ENCODE measurements around the gene WDR54.
A peak's percentile ranks its signal among the peaks of the same experiment; 100 is the strongest.
"Not testable (repeated sequence)": the region's sequence is repeated elsewhere in the genome, so short reads cannot be mapped to it uniquely, and the experiment has no call there.

The WDR54 gene

GRCh38 chr2:74429487-74430451 lies 8.2 kb downstream of the WDR54 start:
- DNase-seq (ENCODE audit: low read depth in 2 of 2): no peak

DNA sequence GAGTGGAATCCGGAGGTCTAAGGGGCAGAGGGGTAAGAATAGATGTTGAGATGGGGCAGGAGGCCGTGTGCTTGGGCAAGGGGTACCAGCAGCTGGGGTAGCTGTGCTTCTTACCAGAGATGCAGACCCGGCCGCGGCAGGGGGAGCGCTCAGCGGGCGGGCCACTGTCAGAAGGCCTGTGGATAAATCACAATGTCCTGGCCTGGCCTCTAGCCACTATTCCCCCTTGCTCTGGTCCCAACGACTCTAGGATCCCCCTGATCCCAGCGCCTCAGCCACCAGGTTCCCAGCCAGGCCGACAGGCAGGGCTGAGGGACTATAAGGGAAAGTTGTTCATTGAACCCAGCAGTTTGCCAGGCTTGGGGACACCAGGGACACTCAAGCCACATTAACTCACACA lies 9.0 kb downstream of the WDR54 start:
- DNase-seq (ENCODE audit: low read depth in 2 of 2): no peak

DNA sequence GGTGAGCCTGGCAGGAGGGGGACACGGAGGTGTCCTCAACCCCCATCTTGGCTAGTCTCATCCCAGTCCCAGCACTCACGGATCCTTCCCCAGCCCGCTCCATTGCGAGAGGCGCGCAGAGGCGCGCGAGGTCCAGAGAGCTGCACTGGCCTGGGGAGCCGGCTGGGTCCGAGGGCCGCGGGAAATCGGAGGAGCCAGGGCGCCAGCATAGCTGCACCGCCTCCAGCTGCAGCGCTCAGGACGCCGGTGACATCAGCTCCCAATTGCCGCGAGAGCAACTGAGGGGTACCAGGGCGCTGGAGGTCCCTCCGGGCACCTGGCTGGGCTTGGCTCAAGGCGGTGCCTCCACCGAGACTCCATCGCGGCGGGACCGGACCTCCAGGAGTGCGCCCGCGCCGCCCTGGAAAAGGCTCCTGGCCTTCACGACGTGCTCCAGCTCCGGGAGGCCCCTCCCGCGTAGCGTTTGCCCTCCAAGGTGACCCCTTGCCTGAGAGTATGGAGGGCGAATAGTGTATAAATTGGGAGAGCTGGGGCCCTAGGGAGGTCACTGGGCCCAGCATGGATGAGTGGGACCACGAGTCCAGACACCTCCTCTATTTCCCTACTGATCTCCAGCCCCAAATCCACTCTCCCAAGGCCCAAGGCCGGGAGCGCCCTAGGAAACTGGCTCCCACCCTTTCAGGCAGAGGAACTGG lies 14.7 kb downstream of the WDR54 start:
- DNase-seq (ENCODE audit: low read depth in 2 of 2): no peak

DNA sequence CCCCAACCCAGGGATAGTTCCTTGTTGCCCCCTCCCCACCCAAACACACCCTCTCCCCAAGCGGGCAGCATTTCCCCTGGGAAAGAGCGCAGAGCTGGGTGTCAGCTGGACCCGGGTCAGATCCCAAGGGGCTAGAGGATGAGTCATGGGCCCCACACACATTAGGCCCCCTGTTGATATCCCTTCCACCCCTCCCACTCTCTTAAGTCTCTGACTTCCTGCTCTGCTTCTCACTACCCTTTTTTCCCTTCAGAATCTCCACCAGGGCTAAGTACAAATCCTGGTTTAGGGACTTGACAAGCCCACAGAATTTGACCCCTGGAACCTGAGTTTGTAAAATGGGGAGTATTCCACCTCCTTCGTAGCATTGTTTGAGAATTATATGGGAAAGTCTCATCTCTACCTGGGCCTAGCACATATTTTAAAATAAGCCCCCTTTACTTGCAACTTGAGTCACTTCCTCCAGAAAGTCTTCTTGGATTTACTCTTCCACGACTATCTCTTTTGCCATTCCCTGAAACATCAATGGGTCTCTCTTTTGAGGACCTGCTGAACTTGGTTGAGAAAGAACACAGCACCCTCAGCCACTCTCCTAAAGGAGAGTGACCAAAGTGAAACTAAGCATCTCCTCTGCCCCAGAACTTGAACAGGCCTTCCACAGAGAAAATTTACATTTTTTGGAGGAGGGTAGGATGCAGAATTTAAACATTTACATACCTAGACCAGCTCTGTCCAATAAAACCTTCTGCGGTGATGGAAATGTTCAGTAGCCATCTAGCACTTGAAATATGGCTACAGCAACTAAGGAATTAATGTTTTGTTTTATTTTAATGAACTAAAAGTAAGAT lies 15.5 kb downstream of the WDR54 start:
- no peak for DNase-seq (ENCODE audit: low read depth in 2 of 2)

GRCh38 chr2:74438248-74438647 lies 16.7 kb downstream of the WDR54 start:
- no peak for DNase-seq (ENCODE audit: low read depth in 2 of 2)

GRCh38 chr2:74439373-74439772 lies 17.8 kb downstream of the WDR54 start:
- DNase-seq (ENCODE audit: low read depth in 2 of 2): no peak

- DNase-seq (ENCODE audit: low read depth in 2 of 2): no peak
Observed at GRCh38 chr2:74439803-74440377, 18.4 kb downstream of the WDR54 start.

DNA sequence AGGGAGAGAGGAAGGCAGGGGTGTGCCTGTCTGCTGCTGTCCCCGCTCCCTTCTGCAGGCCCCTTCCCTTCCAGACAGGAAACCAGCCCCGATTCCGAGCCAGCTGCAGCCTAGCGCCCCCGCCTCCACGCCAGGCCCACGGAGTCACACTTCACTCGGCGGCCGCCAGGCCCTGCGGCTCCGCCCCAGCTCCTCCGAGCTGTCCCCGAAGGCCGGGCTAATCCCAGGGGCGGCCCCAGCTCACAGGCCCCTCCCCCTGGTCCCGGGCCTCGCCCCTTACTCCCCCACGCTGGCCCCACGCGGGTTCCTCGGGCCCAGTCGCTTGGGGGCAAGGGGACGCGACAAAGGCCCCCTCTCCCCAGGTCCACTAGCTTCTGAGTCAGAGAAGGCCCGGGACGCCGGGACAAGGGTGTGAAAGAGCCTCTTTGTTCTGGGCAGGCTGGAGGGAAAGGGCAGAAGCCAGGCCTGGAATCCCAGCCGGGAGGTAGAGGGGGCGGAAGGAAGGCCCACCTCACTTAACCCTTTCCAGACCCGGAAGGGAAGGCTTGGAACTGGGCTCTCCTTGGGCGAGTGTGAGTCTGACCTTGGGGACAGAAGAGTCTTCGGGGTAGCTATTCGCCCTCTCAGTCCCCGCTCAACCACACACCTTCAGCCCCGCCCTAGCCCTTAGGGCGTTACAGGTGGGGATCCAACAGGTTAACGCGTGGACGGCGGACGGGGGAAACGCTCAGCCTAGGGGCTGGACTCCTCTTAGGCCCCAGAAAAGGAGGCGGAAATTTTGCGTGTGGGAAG lies 19.0 kb downstream of the WDR54 start:
- DNase-seq (ENCODE audit: low read depth in 2 of 2): peak in 1 of 2 donors; percentile 40

GRCh38 chr2:74441170-74441689 lies 19.7 kb downstream of the WDR54 start:
- no peak for DNase-seq (ENCODE audit: low read depth in 2 of 2)

- no peak for DNase-seq (ENCODE audit: low read depth in 2 of 2)
Observed at GRCh38 chr2:74441690-74442482, 20.4 kb downstream of the WDR54 start, which contains the start of gene RTKN. RTKN (minus strand) TSS chr2:74441937; CDS start chr2:74441816, 121 bp downstream.

GRCh38 chr2:74442483-74443297 lies 21.2 kb downstream of the WDR54 start:
- not testable (repeated sequence) for DNase-seq (ENCODE audit: low read depth in 2 of 2)

GRCh38 chr2:74444498-74445318 lies 23.2 kb downstream of the WDR54 start:
- no peak for DNase-seq (ENCODE audit: low read depth in 2 of 2)

- no peak for DNase-seq (ENCODE audit: low read depth in 2 of 2)
Observed at GRCh38 chr2:74447230-74447999, 25.9 kb downstream of the WDR54 start.

GRCh38 chr2:74448771-74449170 lies 27.2 kb downstream of the WDR54 start:
- no peak for DNase-seq (ENCODE audit: low read depth in 2 of 2)

GRCh38 chr2:74450570-74451190 lies 29.1 kb downstream of the WDR54 start:
- no peak for DNase-seq (ENCODE audit: low read depth in 2 of 2)

- DNase-seq (ENCODE audit: low read depth in 2 of 2): peak; percentile 94 to 95
Observed at GRCh38 chr2:74454654-74455511, 33.4 kb downstream of the WDR54 start, which contains the start of gene INO80B. INO80B (plus strand) TSS chr2:74455087; CDS start chr2:74455117, 30 bp downstream.
